Neural crest cell (in vitro differentiated cells): Measurements from ENCODE around the gene CPD. TPM values are rescaled to one million over a fixed set of nuclear protein-coding genes. Genes with fewer than 3 reads are reported as not detected.

ENCODE experiments used
- DNase-seq: peaks from one replicate; pipeline ENCODE4 v3.0.0; 2021; ENCODE audit warnings: low read depth, mixed read lengths, low spot score
- H3K27ac Mint-ChIP-seq: one replicate; pipeline ENCODE4 v1.8.0; 2021; ENCODE audit warnings: mild to moderate bottlenecking, mixed read lengths; ENCODE audit not compliant: unreplicated experiment
- H3K27me3 Mint-ChIP-seq: 2 replicates; pipeline ENCODE4 v1.8.0; 2021; ENCODE audit warnings: low read depth, mild to moderate bottlenecking, mixed read lengths
- H3K36me3 Mint-ChIP-seq: 2 replicates; pipeline ENCODE4 v1.8.0; 2021; ENCODE audit warnings: low read depth, mild to moderate bottlenecking, mixed read lengths
- H3K4me1 Mint-ChIP-seq: 2 replicates; pipeline ENCODE4 v1.8.0; 2021; ENCODE audit warnings: mixed read lengths
- H3K4me3 Mint-ChIP-seq: one replicate; pipeline ENCODE4 v1.8.0; 2021; ENCODE audit warnings: mild to moderate bottlenecking, mixed read lengths
- H3K9me3 Mint-ChIP-seq: 2 replicates; pipeline ENCODE4 v1.8.0; 2021; ENCODE audit warnings: mixed read lengths
- CTCF ChIP-seq: fragments of 200-600 bp; sonication (generic); conservative IDR thresholded peaks from 2 replicates; pipeline ENCODE4 v1.5.0; 2021; ENCODE audit warnings: antibody characterized with exemption, mild to moderate bottlenecking
- total RNA-seq: library from RNA; stranded (reverse); gene quantifications from 2 replicates; pipeline ENCODE4 v1.2.1, GENCODE V29; 2021

CPD gene
- total RNA-seq, 1 donor from 2014 or later, result 48.4 TPM

- Mint-ChIP-seq H3K27me3 (no peaks in the 10 kb centered on the region), H3K36me3 (peaks cover 16% of the 10 kb centered on the region), H3K27ac (no peak overlapping the region), H3K9me3 (no peaks in the 10 kb centered on the region), H3K4me1 (no peaks in the 10 kb centered on the region), H3K4me3 (no peak overlapping the region)
- no peak for DNase-seq
- no peak for TF ChIP-seq CTCF
Observed at GRCh38 chr17:30426292-30426691, 47.6 kb downstream of the CPD start.

GRCh38 chr17:30427611-30428010 lies 48.9 kb downstream of the CPD start:
- no peaks in the 10 kb centered on the region for H3K4me1 Mint-ChIP-seq
- H3K9me3 Mint-ChIP-seq, result no peaks in the 10 kb centered on the region
- no peak overlapping the region for H3K4me3 Mint-ChIP-seq
- H3K36me3 Mint-ChIP-seq, result peaks cover 16% of the 10 kb centered on the region
- DNase-seq, result no peak
- H3K27me3 Mint-ChIP-seq, result no peaks in the 10 kb centered on the region
- H3K27ac Mint-ChIP-seq, result no peak overlapping the region
- no peak for TF ChIP-seq CTCF

GRCh38 chr17:30429155-30429554 lies 50.4 kb downstream of the CPD start:
- TF ChIP-seq CTCF, result no peak
- Mint-ChIP-seq H3K9me3 (no peaks in the 10 kb centered on the region), H3K36me3 (peaks cover 22% of the 10 kb centered on the region), H3K4me1 (no peaks in the 10 kb centered on the region), H3K27me3 (no peaks in the 10 kb centered on the region), H3K27ac (no peak overlapping the region), H3K4me3 (no peak overlapping the region)
- DNase-seq, result no peak

- H3K27ac Mint-ChIP-seq, result no peak overlapping the region
- no peaks in the 10 kb centered on the region for H3K9me3 Mint-ChIP-seq
- no peaks in the 10 kb centered on the region for H3K27me3 Mint-ChIP-seq
- H3K4me3 Mint-ChIP-seq, result no peak overlapping the region
- DNase-seq, result no peak
- no peak for TF ChIP-seq CTCF
- H3K4me1 Mint-ChIP-seq, result no peaks in the 10 kb centered on the region
- peaks cover 28% of the 10 kb centered on the region for H3K36me3 Mint-ChIP-seq
Observed at GRCh38 chr17:30433514-30433913, 54.8 kb downstream of the CPD start.

GRCh38 chr17:30436729-30437128 lies 58.0 kb downstream of the CPD start:
- Mint-ChIP-seq H3K4me1 (no peaks in the 10 kb centered on the region), H3K27ac (no peak overlapping the region)

More at GRCh38 chr17:30436729-30437128, 58.0 kb downstream of the CPD start:
- no peaks in the 10 kb centered on the region for H3K9me3 Mint-ChIP-seq
- peaks cover 26% of the 10 kb centered on the region for H3K36me3 Mint-ChIP-seq
- DNase-seq, result no peak
- H3K4me3 Mint-ChIP-seq, result no peak overlapping the region
- TF ChIP-seq CTCF, result no peak
- no peaks in the 10 kb centered on the region for H3K27me3 Mint-ChIP-seq
